H9 (cell line): ENCODE measurements around the gene TCERG1L. TPM values are rescaled to one million over a fixed set of nuclear protein-coding genes. Genes with fewer than 3 reads are reported as not detected.

Experiments used
- DNase-seq: peaks from one replicate; pipeline ENCODE4 v3.0.0-alpha.2; 2017
- H2AFZ ChIP-seq: one replicate; pipeline ENCODE4 v1.6.1; 2013; ENCODE audit warnings: mild to moderate bottlenecking, low read length, control low read depth, moderate library complexity
- H2AK5ac ChIP-seq: 2 replicates; pipeline ENCODE4 v1.6.1; 2013; ENCODE audit warnings: low read length, control low read depth, mixed read lengths; ENCODE audit not compliant: insufficient read length
- H2BK120ac ChIP-seq: one replicate; pipeline ENCODE4 v1.6.1; 2013; ENCODE audit warnings: low read depth, mild to moderate bottlenecking, low read length, control low read depth, inconsistent platforms; ENCODE audit not compliant: poor library complexity, severe bottlenecking
- H2BK12ac ChIP-seq: 2 replicates; pipeline ENCODE4 v1.6.1; 2013; ENCODE audit warnings: low read length, control low read depth, mixed read lengths, low read depth; ENCODE audit not compliant: insufficient read length
- H2BK15ac ChIP-seq: 2 replicates; pipeline ENCODE4 v1.6.1; 2013; ENCODE audit warnings: low read depth, low read length, control low read depth
- H2BK20ac ChIP-seq: one replicate; pipeline ENCODE4 v1.6.1; 2013; ENCODE audit warnings: low read depth, mild to moderate bottlenecking, low read length, control low read depth, inconsistent platforms; ENCODE audit not compliant: poor library complexity, severe bottlenecking
- H2BK5ac ChIP-seq: 2 replicates; pipeline ENCODE4 v1.6.1; 2013; ENCODE audit warnings: low read length, control low read depth, mixed read lengths; ENCODE audit not compliant: insufficient read length
- H3K14ac ChIP-seq: 2 replicates; pipeline ENCODE4 v1.6.1; 2013; ENCODE audit warnings: low read length, control low read depth; ENCODE audit not compliant: insufficient read depth
- H3K18ac ChIP-seq: 2 replicates; pipeline ENCODE4 v1.6.1; 2013; ENCODE audit warnings: low read depth, mild to moderate bottlenecking, mixed read lengths, low read length, control low read depth; ENCODE audit not compliant: insufficient read length
- H3K23ac ChIP-seq: 2 replicates; pipeline ENCODE4 v1.6.1; 2013; ENCODE audit warnings: low read length, control low read depth, mixed read lengths, low read depth; ENCODE audit not compliant: insufficient read length
- H3K23me2 ChIP-seq: 2 replicates; pipeline ENCODE4 v1.6.1; 2013; ENCODE audit warnings: low read depth, mild to moderate bottlenecking, mixed read lengths, low read length, control low read depth; ENCODE audit not compliant: insufficient read length, poor library complexity, severe bottlenecking
- H3K27ac ChIP-seq: 2 replicates; pipeline ENCODE4 v1.5.1; 2013; ENCODE audit warnings: low read length, control low read depth, mixed read lengths, low read depth; ENCODE audit not compliant: insufficient read length
- H3K27me3 ChIP-seq: 2 replicates; pipeline ENCODE4 v1.6.1; 2013; ENCODE audit warnings: low read length, control low read depth, inconsistent platforms; ENCODE audit not compliant: insufficient read depth
- H3K4ac ChIP-seq: 2 replicates; pipeline ENCODE4 v1.6.1; 2013; ENCODE audit warnings: low read depth, mild to moderate bottlenecking, control low read depth, inconsistent platforms, low read length, moderate library complexity
- H3K4me1 ChIP-seq: 2 replicates; pipeline ENCODE4 v1.6.1; 2013; ENCODE audit warnings: low read length, control low read depth, inconsistent platforms; ENCODE audit not compliant: insufficient read depth
- H3K4me2 ChIP-seq: 2 replicates; pipeline ENCODE4 v1.6.1; 2013; ENCODE audit warnings: low read length, control low read depth, mixed read lengths; ENCODE audit not compliant: insufficient read length, insufficient read depth
- H3K56ac ChIP-seq: 2 replicates; pipeline ENCODE4 v1.6.1; 2013; ENCODE audit warnings: low read depth, mild to moderate bottlenecking, mixed read lengths, low read length, control low read depth; ENCODE audit not compliant: insufficient read length
- H3K79me1 ChIP-seq: 2 replicates; pipeline ENCODE4 v1.6.1; 2013; ENCODE audit warnings: low read depth, mild to moderate bottlenecking, moderate library complexity, low read length, control low read depth, inconsistent platforms; ENCODE audit not compliant: insufficient read depth, poor library complexity, severe bottlenecking
- H3K79me2 ChIP-seq: 2 replicates; pipeline ENCODE4 v1.6.1; 2013; ENCODE audit warnings: low read length, control low read depth, inconsistent platforms; ENCODE audit not compliant: insufficient read depth
- H3K9ac ChIP-seq: 2 replicates; pipeline ENCODE4 v1.6.1; 2013; ENCODE audit warnings: low read length, control low read depth, mixed read lengths; ENCODE audit not compliant: insufficient read length; ENCODE audit errors: extremely low read depth
- H3K9me3 ChIP-seq: one replicate; pipeline ENCODE4 v1.6.1; 2013; ENCODE audit warnings: low read depth, low read length, inconsistent platforms; ENCODE audit not compliant: control insufficient read depth
- H3T11ph ChIP-seq: one replicate; pipeline ENCODE4 v1.6.1; 2013; ENCODE audit warnings: mild to moderate bottlenecking, low read length, control low read depth, inconsistent platforms
- H4K20me1 ChIP-seq: one replicate; pipeline ENCODE4 v1.6.1; 2013; ENCODE audit not compliant: control insufficient read depth, insufficient read length, insufficient read depth
- H4K5ac ChIP-seq: 2 replicates; pipeline ENCODE4 v1.6.1; 2013; ENCODE audit warnings: low read depth, mild to moderate bottlenecking, mixed read lengths, low read length, control low read depth; ENCODE audit not compliant: insufficient read length
- H4K8ac ChIP-seq: replicated peaks from 2 replicates; pipeline ENCODE4 v1.6.1; 2013; ENCODE audit warnings: low read length, control low read depth, mixed read lengths, low read depth; ENCODE audit not compliant: insufficient read length
- H4K91ac ChIP-seq: 2 replicates; pipeline ENCODE4 v1.6.1; 2013; ENCODE audit warnings: low read depth, mild to moderate bottlenecking, moderate library complexity, mixed read lengths, low read length, control low read depth; ENCODE audit not compliant: insufficient read length
- H3K27ac Mint-ChIP-seq, 3 experiments: 2 replicates in 2 of 3; 3 replicates in 1 of 3; pipeline ENCODE4 v1.8.0; 2020 to 2021; ENCODE audit warnings: mixed read lengths in 3 of 3, mild to moderate bottlenecking in 1 of 3, moderate library complexity in 1 of 3
- H3K27me3 Mint-ChIP-seq: 2 replicates; pipeline ENCODE4 v1.8.0; 2021; ENCODE audit warnings: low read depth, mild to moderate bottlenecking, moderate library complexity, mixed read lengths
- H3K36me3 Mint-ChIP-seq, 3 experiments: 2 replicates in 2 of 3; 3 replicates in 1 of 3; pipeline ENCODE4 v1.8.0; 2020 to 2021; ENCODE audit warnings: low read depth in 3 of 3, mixed read lengths in 3 of 3; ENCODE audit not compliant: insufficient read depth in 1 of 3
- H3K4me1 Mint-ChIP-seq, 2 experiments: 2 replicates each; pipeline ENCODE4 v1.8.0; 2020; ENCODE audit warnings: mixed read lengths in 2 of 2
- H3K4me3 Mint-ChIP-seq, 2 experiments: 2 replicates in 1 of 2; 3 replicates in 1 of 2; pipeline ENCODE4 v1.8.0; 2020 to 2021; ENCODE audit warnings: mild to moderate bottlenecking in 2 of 2, mixed read lengths in 2 of 2, moderate library complexity in 1 of 2
- H3K9me3 Mint-ChIP-seq, 2 experiments: 2 replicates in 1 of 2; 3 replicates in 1 of 2; pipeline ENCODE4 v1.8.0; 2020; ENCODE audit warnings: mild to moderate bottlenecking in 2 of 2, mixed read lengths in 2 of 2, moderate library complexity in 1 of 2
- WGBS: extraction: QIAGEN DNeasy Blood & Tissue Kit; methylation state at CpG from one replicate; pipeline ENCODE4 v1.1.7; 2013; ENCODE audit warnings: missing lambda C conversion rate, low lambda C conversion rate, mixed read lengths; ENCODE audit not compliant: insufficient read length; ENCODE audit errors: extremely low coverage; 5-methylcytosine and 5-hydroxymethylcytosine counted together
- total RNA-seq: library from RNA; stranded (reverse); gene quantifications from 2 replicates; pipeline ENCODE4 v1.2.1, GENCODE V29; 2021
- TF ChIP-seq, protein P1 (sequence below): fragments of 200-600 bp; sonication (generic); conservative IDR thresholded peaks from 3 replicates; pipeline ENCODE4 v1.8.0; 2021; ENCODE audit warnings: antibody characterized with exemption, mild to moderate bottlenecking

The TCERG1L gene
- total RNA-seq, 1 experiment from 2014 or later = 3.3 TPM

DNA sequence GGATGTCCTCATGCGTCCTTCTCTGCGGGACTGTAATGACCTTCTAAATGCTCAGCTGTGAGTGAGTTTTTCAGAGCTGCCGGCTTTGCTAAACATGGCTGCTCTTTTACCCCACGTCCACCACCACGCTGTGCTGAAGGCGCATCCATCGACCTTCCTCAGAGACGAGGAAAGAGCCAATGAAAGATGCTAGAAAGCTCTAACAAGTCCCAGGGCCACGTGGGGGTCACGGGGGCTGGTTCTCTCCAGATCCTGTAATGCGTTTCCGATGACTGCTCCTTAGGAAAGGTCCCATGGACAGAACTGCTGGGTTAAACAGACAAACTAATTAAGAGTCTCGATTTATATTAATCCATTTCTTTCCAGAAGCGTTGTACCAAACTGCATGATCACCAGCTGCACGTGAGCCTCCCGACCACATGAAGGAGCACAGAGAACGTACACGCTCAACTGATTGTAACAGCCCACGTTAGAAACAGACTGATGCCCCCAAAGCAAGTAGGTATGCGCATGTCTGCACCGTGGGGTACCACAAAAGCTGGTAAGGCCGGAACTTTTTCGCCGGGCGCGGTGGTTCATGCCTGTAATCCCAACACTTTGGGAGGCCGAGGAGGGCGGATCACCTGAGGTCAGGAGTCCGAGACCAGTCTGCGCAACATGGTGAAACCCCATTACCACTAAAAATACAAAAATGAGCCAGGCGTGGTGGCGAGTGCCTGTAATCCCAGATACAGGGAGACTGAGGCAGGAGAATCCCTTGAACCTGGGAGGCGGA lies 109.6 kb downstream of the TCERG1L start:
- Histone ChIP-seq H2BK20ac (no peak overlapping the region), H3K56ac (no peak overlapping the region), H2AFZ (no peak overlapping the region), H3K9ac (no peak overlapping the region), H3K9me3 (no peaks in the 10 kb centered on the region), H4K91ac (no peak overlapping the region), H3K4me1 (no peaks in the 10 kb centered on the region), H2BK5ac (no peak overlapping the region), H3K18ac (no peak overlapping the region), H3K23me2 (no peaks in the 10 kb centered on the region), H2BK12ac (no peak overlapping the region), H3K27ac (no peak overlapping the region), H2AK5ac (no peak overlapping the region), H2BK120ac (no peak overlapping the region), H3K23ac (no peak overlapping the region), H3K79me2 (no peaks in the 10 kb centered on the region), H3K14ac (no peak overlapping the region), H4K8ac (no peak overlapping the region), H3K27me3 (no peaks in the 10 kb centered on the region), H4K20me1 (no peaks in the 10 kb centered on the region), H3K79me1 (no peaks in the 10 kb centered on the region), H3K4ac (no peak overlapping the region), H4K5ac (no peak overlapping the region), H3T11ph (no peak overlapping the region), H3K4me2 (no peak overlapping the region), H2BK15ac (no peak overlapping the region)
- H3K4me3 Mint-ChIP-seq = no peak overlapping the region
- H3K9me3 Mint-ChIP-seq = peaks cover 0 to 2% of the 10 kb centered on the region in 2 experiments; a peak in 1 of 5 replicates
- WGBS = no CpG with 5 or more reads among the region's 33 CpGs
- H3K4me1 Mint-ChIP-seq = peaks cover 4 to 9% of the 10 kb centered on the region in 2 experiments
- H3K27ac Mint-ChIP-seq = no peak overlapping the region
- peaks cover 0 to 4% (median 0%) of the 10 kb centered on the region in 3 experiments; a peak in 2 of 7 replicates for H3K36me3 Mint-ChIP-seq
- peak; percentile 15 for DNase-seq
- no peaks in the 10 kb centered on the region for H3K27me3 Mint-ChIP-seq
- TF ChIP-seq, protein P1, sequence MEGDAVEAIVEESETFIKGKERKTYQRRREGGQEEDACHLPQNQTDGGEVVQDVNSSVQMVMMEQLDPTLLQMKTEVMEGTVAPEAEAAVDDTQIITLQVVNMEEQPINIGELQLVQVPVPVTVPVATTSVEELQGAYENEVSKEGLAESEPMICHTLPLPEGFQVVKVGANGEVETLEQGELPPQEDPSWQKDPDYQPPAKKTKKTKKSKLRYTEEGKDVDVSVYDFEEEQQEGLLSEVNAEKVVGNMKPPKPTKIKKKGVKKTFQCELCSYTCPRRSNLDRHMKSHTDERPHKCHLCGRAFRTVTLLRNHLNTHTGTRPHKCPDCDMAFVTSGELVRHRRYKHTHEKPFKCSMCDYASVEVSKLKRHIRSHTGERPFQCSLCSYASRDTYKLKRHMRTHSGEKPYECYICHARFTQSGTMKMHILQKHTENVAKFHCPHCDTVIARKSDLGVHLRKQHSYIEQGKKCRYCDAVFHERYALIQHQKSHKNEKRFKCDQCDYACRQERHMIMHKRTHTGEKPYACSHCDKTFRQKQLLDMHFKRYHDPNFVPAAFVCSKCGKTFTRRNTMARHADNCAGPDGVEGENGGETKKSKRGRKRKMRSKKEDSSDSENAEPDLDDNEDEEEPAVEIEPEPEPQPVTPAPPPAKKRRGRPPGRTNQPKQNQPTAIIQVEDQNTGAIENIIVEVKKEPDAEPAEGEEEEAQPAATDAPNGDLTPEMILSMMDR = no peak
